PC-9 (cell line): Measurements from ENCODE around the gene OBSCN.

Source experiments
- CTCF ChIP-seq: fragments of 200-600 bp; sonication (generic); conservative IDR thresholded peaks from 2 replicates; pipeline ENCODE4 v1.6.1; 2017; ENCODE audit warnings: mixed run types, antibody characterized with exemption, mild to moderate bottlenecking, moderate library complexity
- EZH2 ChIP-seq: fragments of 200-600 bp; sonication (generic); IDR thresholded peaks from 2 replicates; pipeline ENCODE4 v1.8.0; 2017; ENCODE audit warnings: antibody characterized with exemption, low read depth

GRCh38 chr1:228315945-228316588 is 108.2 kb downstream of the OBSCN start:
- no peak for TF ChIP-seq CTCF
- no peak for TF ChIP-seq EZH2
